Neuronal stem cell (in vitro differentiated cells): ENCODE measurements around the gene MATN1.

Experiments
- DNase-seq: peaks from one replicate; pipeline ENCODE4 v3.0.0-alpha.2; 2013; ENCODE audit warnings: low spot score
- H2AFZ ChIP-seq: one replicate; pipeline ENCODE4 v1.6.1; 2013; ENCODE audit warnings: mild to moderate bottlenecking, low read length, inconsistent platforms
- H2AK5ac ChIP-seq: 2 replicates; pipeline ENCODE4 v1.6.1; 2013; ENCODE audit warnings: low read depth, mild to moderate bottlenecking, inconsistent platforms, low read length, moderate library complexity, mixed read lengths
- H2BK120ac ChIP-seq: 2 replicates; pipeline ENCODE4 v1.6.1; 2013; ENCODE audit warnings: low read depth, mild to moderate bottlenecking, inconsistent platforms, low read length, moderate library complexity, mixed read lengths
- H2BK12ac ChIP-seq: one replicate; pipeline ENCODE4 v1.6.1; 2013; ENCODE audit warnings: low read length, inconsistent platforms
- H2BK15ac ChIP-seq: 2 replicates; pipeline ENCODE4 v1.6.1; 2013; ENCODE audit warnings: mild to moderate bottlenecking, low read length, inconsistent platforms, mixed read lengths
- H2BK5ac ChIP-seq: one replicate; pipeline ENCODE4 v1.6.1; 2013; ENCODE audit warnings: inconsistent platforms, mild to moderate bottlenecking, low read length, moderate library complexity
- H3K14ac ChIP-seq: one replicate; pipeline ENCODE4 v1.6.1; 2013; ENCODE audit warnings: low read length, inconsistent platforms
- H3K18ac ChIP-seq: 2 replicates; pipeline ENCODE4 v1.6.1; 2013; ENCODE audit warnings: low read length, inconsistent platforms
- H3K23ac ChIP-seq: 2 replicates; pipeline ENCODE4 v1.6.1; 2013; ENCODE audit warnings: low read depth, mild to moderate bottlenecking, mixed read lengths, low read length, inconsistent platforms; ENCODE audit not compliant: poor library complexity
- H3K27ac ChIP-seq: replicated peaks from 3 replicates; pipeline ENCODE4 v1.5.1; 2013; ENCODE audit warnings: low read length, inconsistent platforms
- H3K27me3 ChIP-seq, 3 experiments: 2 replicates each; pipeline ENCODE4 v1.6.1; 2013; ENCODE audit warnings: low read length in 3 of 3, mild to moderate bottlenecking in 2 of 3, inconsistent platforms in 1 of 3, low read depth in 1 of 3, mixed read lengths in 1 of 3, moderate library complexity in 1 of 3; ENCODE audit not compliant: control insufficient read depth in 3 of 3, insufficient read depth in 3 of 3
- H3K36me3 ChIP-seq, 2 donors: replicated peaks in 1 of 2; 2 replicates each; pipeline ENCODE4 v1.6.1; 2013; ENCODE audit warnings: low read length in 2 of 2; ENCODE audit not compliant: control insufficient read depth in 2 of 2, insufficient read depth in 2 of 2
- H3K4ac ChIP-seq: 2 replicates; pipeline ENCODE4 v1.6.1; 2013; ENCODE audit warnings: inconsistent platforms, mild to moderate bottlenecking, low read length, moderate library complexity
- H3K4me1 ChIP-seq, 2 donors: 1 replicate in 1 of 2; 2 replicates in 1 of 2; pipeline ENCODE4 v1.6.1; 2013; ENCODE audit warnings: low read length in 2 of 2, low read depth in 1 of 2; ENCODE audit not compliant: control insufficient read depth in 2 of 2, insufficient read depth in 1 of 2
- H3K4me2 ChIP-seq: one replicate; pipeline ENCODE4 v1.6.1; 2013; ENCODE audit warnings: mild to moderate bottlenecking, low read length, inconsistent platforms; ENCODE audit not compliant: insufficient read depth, poor library complexity, severe bottlenecking
- H3K4me3 ChIP-seq, 2 donors: 2 replicates each; pipeline ENCODE4 v1.5.1; 2013; ENCODE audit warnings: low read length in 2 of 2, mild to moderate bottlenecking in 2 of 2, inconsistent platforms in 1 of 2, moderate library complexity in 1 of 2
- H3K79me1 ChIP-seq: one replicate; pipeline ENCODE4 v1.6.1; 2013; ENCODE audit warnings: low read depth, mild to moderate bottlenecking, inconsistent platforms, low read length, moderate library complexity
- H3K9ac ChIP-seq: one replicate; pipeline ENCODE4 v1.6.1; 2013; ENCODE audit warnings: mild to moderate bottlenecking, low read depth, low read length, inconsistent platforms; ENCODE audit not compliant: poor library complexity
- H3K9me3 ChIP-seq, 2 donors: replicated peaks in 1 of 2; 2 replicates each; pipeline versions ENCODE3 to v1.6.1; 2013; ENCODE audit warnings: low read length in 2 of 2, mild to moderate bottlenecking in 2 of 2, inconsistent platforms in 1 of 2, low read depth in 1 of 2, mixed read lengths in 1 of 2, moderate library complexity in 1 of 2; ENCODE audit not compliant: control insufficient read depth in 2 of 2, insufficient read depth in 1 of 2
- H4K8ac ChIP-seq: one replicate; pipeline ENCODE4 v1.6.1; 2013; ENCODE audit warnings: low read depth, mild to moderate bottlenecking, inconsistent platforms, low read length, moderate library complexity
- H4K91ac ChIP-seq: one replicate; pipeline ENCODE4 v1.6.1; 2013; ENCODE audit warnings: low read length, low read depth, mild to moderate bottlenecking, inconsistent platforms; ENCODE audit not compliant: poor library complexity
- WGBS, 2 donors: extraction: QIAGEN DNeasy Blood & Tissue Kit; methylation state at CpG; one replicate each; pipeline ENCODE4 v1.1.7; 2013; ENCODE audit warnings: missing lambda C conversion rate in 2 of 2, mixed read lengths in 1 of 2; ENCODE audit not compliant: insufficient read length in 2 of 2, insufficient replicate concordance in 1 of 2; ENCODE audit errors: extremely low coverage in 2 of 2; 5-methylcytosine and 5-hydroxymethylcytosine counted together

MATN1 gene

DNA sequence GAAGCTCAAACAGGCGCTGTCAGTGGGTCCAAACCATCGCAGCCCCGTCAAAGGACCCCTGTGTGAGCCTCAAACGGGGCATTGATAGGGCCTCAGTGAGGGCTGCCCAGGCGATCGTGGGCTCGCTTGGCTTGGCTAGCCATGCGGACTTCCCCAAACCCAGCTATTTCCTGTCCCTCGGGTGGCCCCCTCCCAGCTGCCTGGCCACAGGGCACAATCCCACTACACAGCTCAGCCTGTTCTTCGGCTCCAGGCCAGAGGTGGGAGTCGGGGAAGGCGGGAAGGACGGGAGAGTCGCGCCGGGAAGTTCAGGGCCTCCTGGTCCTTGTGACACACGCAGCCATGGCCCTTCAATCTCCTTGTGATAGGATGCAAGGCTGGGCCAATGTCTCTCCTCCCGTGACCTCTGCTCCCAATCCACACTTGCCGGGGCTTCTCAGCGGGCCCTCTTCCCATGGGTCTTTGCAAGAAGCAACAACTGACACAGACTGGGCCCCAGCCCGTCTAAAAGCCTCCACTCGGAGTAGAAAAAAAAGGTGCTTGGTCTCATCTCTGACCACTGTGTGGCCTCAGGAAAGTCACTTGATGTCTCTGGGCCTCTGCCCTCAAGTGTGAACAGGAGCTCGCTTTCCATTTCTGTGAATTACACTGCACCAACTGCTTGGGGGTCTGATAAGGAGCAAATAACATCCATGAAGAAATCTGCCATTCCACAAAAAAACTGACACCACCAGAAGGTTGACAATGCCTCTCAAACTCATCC, 7.1 kb upstream of the MATN1 start:
- no peaks in the 10 kb centered on the region for H3K9me3 ChIP-seq
- H3K79me1 ChIP-seq, result no peaks in the 10 kb centered on the region
- no CpG with 5 or more reads among the region's 23 CpGs for WGBS, 2 donors

DNA sequence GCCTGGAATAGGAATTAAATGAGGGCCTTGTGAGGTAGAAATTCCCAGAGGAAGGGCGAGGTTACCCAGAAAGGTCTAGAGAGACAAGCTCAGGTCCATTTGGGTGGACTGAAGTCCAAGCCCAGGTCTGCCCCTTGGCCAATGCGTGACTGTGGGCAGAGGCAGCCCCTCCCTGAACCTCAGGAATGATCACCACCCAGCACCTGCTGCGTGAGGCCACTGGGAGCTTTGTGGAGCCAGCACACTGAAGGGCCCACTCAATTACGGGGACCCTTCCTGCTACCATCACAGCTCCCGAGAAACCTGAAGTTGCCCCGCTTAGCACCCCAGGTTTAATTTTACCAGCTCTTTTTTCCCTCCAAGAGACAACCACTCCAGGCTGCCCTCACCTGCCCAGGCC, 6.5 kb upstream of the MATN1 start:
- Histone ChIP-seq H3K9me3 (no peaks in the 10 kb centered on the region), H3K23ac (no peak overlapping the region), H2AK5ac (peak overlapping the region; percentile 29), H4K8ac (no peak overlapping the region), H2BK12ac (no peak overlapping the region), H2BK5ac (no peak overlapping the region), H4K91ac (no peak overlapping the region), H2AFZ (peak overlapping the region; percentile 75), H3K27ac (no peak overlapping the region), H3K79me1 (no peaks in the 10 kb centered on the region), H3K18ac (peak overlapping the region; percentile 62), H3K9ac (no peak overlapping the region), H3K4ac (no peak overlapping the region), H3K4me1 (peaks cover 8 to 37% of the 10 kb centered on the region in 2 donors), H2BK15ac (peak overlapping the region; percentile 44), H2BK120ac (no peak overlapping the region), H3K4me3 (no peak overlapping the region), H3K14ac (no peak overlapping the region), H3K36me3 (no peaks in the 10 kb centered on the region), H3K4me2 (no peak overlapping the region), H3K27me3 (no peaks in the 10 kb centered on the region)
- WGBS, 2 donors, result no CpG with 5 or more reads among the region's 6 CpGs
- no peak for DNase-seq

More for the DNA sequence above, 7.1 kb upstream of the MATN1 start:
- Histone ChIP-seq H3K4me3 (no peak overlapping the region), H2AK5ac (peak overlapping the region; percentile 29), H2BK15ac (no peak overlapping the region), H3K27me3 (no peaks in the 10 kb centered on the region), H4K8ac (no peak overlapping the region), H3K23ac (no peak overlapping the region), H2BK5ac (no peak overlapping the region), H3K27ac (no peak overlapping the region), H3K4me2 (no peak overlapping the region), H2BK120ac (no peak overlapping the region), H3K18ac (peak overlapping the region; percentile 62), H4K91ac (no peak overlapping the region), H3K9ac (no peak overlapping the region), H3K4me1 (peaks cover 8 to 34% of the 10 kb centered on the region in 2 donors), H3K14ac (peak overlapping the region; percentile 76), H2BK12ac (peak overlapping the region; percentile 35), H2AFZ (peak overlapping the region; percentile 75), H3K4ac (no peak overlapping the region), H3K36me3 (no peaks in the 10 kb centered on the region)
- no peak for DNase-seq

DNA sequence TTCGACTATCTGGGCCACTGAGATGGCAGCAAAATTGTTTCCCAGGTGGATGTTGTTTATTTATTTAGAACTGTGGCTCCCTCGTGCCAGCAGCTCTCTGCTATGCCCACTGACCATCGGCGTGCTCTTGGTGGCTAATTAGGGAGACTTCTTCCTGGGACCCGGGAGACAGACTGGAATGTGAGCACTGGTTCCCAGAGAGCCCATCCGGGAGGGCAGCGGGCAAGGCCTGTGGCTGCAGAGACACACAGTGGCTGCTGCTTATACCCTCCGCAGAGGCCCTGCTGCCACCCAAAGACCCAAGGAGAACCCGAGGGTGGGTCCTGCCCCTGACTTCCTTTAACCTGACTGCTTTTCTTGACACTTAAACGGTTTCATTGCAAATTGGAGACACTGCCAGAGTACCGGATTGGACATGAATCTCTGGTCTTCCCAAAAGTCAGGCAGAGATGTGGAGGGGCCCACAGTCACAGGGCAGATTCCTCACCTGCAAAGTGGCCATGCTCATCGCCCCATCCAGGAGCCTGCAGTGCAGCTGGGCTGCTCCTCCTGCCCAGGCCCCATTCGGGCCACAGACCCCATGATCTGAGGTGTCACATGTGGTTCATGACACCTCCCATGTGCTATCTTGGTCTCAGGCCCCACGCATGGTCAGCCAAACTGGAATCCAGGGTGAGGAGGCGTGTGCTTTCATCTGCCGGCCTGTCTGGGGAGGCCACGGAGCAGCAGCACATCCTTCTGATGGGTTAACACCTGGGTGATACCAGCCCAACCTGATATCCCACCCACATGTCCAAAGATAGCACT, 5.7 kb upstream of the MATN1 start:
- no peak overlapping the region for H3K4me2 ChIP-seq
- H2BK5ac ChIP-seq, result peak overlapping the region; percentile 58
- no peak overlapping the region for H3K23ac ChIP-seq
- no peak overlapping the region for H2BK120ac ChIP-seq
- peaks cover 8 to 37% of the 10 kb centered on the region in 2 donors for H3K4me1 ChIP-seq
- H2BK12ac ChIP-seq, result no peak overlapping the region
- no peak overlapping the region for H3K14ac ChIP-seq
- WGBS, 2 donors, result no CpG with 5 or more reads among the region's 17 CpGs
- H3K18ac ChIP-seq, result no peak overlapping the region
- no peaks in the 10 kb centered on the region for H3K36me3 ChIP-seq
- no peak overlapping the region for H4K91ac ChIP-seq
- peak overlapping the region; percentile 44 for H2BK15ac ChIP-seq
- no peak for DNase-seq
- H4K8ac ChIP-seq, result no peak overlapping the region
- no peak overlapping the region for H3K4ac ChIP-seq
- no peak overlapping the region for H3K27ac ChIP-seq
- peak overlapping the region; percentile 22 for H3K9ac ChIP-seq
- no peaks in the 10 kb centered on the region for H3K79me1 ChIP-seq
- H3K9me3 ChIP-seq, result no peaks in the 10 kb centered on the region
- H3K27me3 ChIP-seq, result no peaks in the 10 kb centered on the region
- H2AK5ac ChIP-seq, result peak overlapping the region; percentile 66
- no peak overlapping the region for H2AFZ ChIP-seq
- no peak overlapping the region for H3K4me3 ChIP-seq

DNA sequence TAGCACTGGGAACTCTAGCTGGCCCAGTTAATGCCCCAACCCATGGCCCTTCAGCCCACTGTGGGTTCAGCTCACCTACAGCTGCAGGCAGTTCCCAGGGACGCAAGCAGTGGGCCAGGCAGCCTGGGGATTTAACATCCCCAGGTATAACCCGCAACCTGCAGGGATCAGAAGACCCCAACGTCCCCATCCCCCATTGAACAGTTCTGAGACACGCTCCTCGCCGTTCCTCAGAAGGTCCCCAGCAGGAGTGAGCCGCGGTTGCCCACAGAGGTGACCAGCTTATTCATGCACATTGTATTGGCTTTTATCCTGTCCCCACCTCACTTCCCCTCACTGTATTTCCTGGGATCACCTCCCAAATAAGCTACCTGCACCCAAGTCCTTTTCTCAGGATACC, 5.0 kb upstream of the MATN1 start:
- Histone ChIP-seq H3K23ac (peak overlapping the region; percentile 19), H4K8ac (no peak overlapping the region), H3K79me1 (no peaks in the 10 kb centered on the region), H3K4me3 (no peak overlapping the region), H2BK5ac (peak overlapping the region; percentile 19), H4K91ac (no peak overlapping the region), H3K9ac (no peak overlapping the region), H3K4me1 (peaks cover 8 to 37% of the 10 kb centered on the region in 2 donors), H3K27ac (no peak overlapping the region), H2AFZ (no peak overlapping the region), H3K9me3 (no peaks in the 10 kb centered on the region), H2BK15ac (no peak overlapping the region), H2BK120ac (no peak overlapping the region), H2AK5ac (peak overlapping the region; percentile 66), H3K4ac (no peak overlapping the region), H3K36me3 (no peaks in the 10 kb centered on the region), H3K14ac (no peak overlapping the region), H3K18ac (peak overlapping the region; percentile 34), H2BK12ac (no peak overlapping the region), H3K27me3 (no peaks in the 10 kb centered on the region), H3K4me2 (no peak overlapping the region)
- no peak for DNase-seq
- WGBS, 2 donors, result no CpG with 5 or more reads among the region's 8 CpGs
